ENCODE results near the gene CDCA7.

DNA sequence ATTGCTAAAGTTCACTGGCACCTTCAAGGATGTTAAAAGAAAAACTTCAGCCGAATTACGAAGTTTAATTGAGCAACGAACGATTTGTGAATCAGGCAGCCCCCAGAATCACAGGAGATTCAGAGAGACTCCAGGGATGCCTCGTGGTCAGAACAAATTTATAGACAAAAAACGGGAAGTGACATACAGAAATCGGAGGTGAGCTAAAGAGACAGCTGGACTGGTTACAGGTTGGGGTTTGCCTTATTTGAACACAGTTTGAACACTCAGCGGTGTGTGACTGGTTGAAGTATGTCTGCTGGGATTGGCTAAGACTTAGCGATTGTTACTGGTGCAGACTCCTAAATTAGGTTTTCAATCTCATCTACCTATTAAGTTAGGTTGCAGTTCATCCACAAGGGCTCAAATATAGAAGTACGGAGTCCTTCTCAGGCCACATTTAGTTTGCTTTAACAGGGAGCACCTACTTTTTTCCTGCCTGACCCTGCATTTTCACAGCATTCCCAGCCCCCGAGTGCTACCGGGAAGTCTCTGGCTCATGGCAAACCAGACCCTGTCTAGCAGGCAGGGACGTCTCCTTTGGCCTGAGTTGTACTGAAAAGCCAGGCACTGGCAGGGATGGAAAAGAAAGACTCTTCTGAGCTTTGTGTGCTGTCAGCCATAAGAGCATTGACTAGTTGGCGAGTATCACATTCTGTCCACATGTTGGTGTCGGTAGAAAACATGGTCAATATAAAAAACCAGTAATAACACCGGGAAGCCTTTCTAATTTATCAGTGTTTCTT, 41.1 kb downstream of the CDCA7 start:
- TF ChIP-seq SUZ12 (IDR thresholded peaks at IDR 0.05), result no peak
- no peak for TF ChIP-seq FOXK2 (IDR thresholded peaks at IDR 0.05)
- no peak for TF ChIP-seq FOXM1 (IDR thresholded peaks at IDR 0.05; ENCODE audit: borderline replicate concordance)
- TF ChIP-seq ELF4 (IDR thresholded peaks at IDR 0.05), result no peak
- TF ChIP-seq BHLHE40 (IDR thresholded peaks at IDR 0.05; ENCODE audit: borderline replicate concordance), result no peak
- TF ChIP-seq CTBP1 (IDR thresholded peaks at IDR 0.05; ENCODE audit: borderline replicate concordance), result no peak
- TF ChIP-seq HDGF (IDR thresholded peaks at IDR 0.05; ENCODE audit: borderline replicate concordance), result no peak
- no peak for TF ChIP-seq ARNT (IDR thresholded peaks at IDR 0.05)
- TF ChIP-seq ZNF384 (IDR thresholded peaks at IDR 0.05), result no peak
- no peak for TF ChIP-seq SP1 (IDR thresholded peaks at IDR 0.05)
- no peak for TF ChIP-seq TARDBP (IDR thresholded peaks at IDR 0.05)
- no peak for TF ChIP-seq LEF1 (IDR thresholded peaks at IDR 0.05; ENCODE audit: borderline replicate concordance)

Measured in HEK293T (cell line).